Neural progenitor cell (in vitro differentiated cells): ENCODE data around the gene GAS5.

Experiments used
- EZH2 ChIP-seq: fragments of 200-600 bp; sonication (generic); IDR thresholded peaks from 2 replicates; pipeline ENCODE4 v1.6.1; 2017; ENCODE audit warnings: antibody characterized with exemption, mild to moderate bottlenecking, moderate library complexity
- EZH2phosphoT487 ChIP-seq: fragments of 200-600 bp; sonication (generic); IDR thresholded peaks from 2 replicates; pipeline ENCODE4 v1.6.1; 2017; ENCODE audit warnings: antibody characterized with exemption
- TF ChIP-seq, protein P1 (sequence below): fragments of 200-600 bp; sonication (generic); IDR thresholded peaks from 2 replicates; pipeline ENCODE4 v1.5.1; 2017; ENCODE audit warnings: antibody characterized with exemption, mild to moderate bottlenecking

DNA sequence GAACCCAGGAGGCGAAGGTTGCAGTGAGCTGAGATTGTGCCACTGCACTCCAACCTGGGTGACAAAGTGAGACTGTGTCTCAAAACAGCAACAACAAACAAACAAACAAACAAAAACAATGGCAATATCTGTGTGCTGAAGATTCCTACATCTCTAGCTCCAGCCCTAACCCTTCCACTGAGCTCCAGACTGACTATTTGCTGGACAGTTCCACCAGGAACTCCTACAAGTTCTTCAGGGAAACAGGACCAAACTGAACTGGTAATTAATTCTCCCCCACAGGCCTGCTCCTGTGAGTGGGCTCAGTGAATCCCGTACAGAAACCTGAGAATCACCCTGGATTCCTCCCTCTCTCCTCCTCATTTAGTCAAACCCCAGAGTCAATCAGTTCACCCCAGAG is 47.8 kb upstream of the GAS5 start:
- TF ChIP-seq, protein P1, sequence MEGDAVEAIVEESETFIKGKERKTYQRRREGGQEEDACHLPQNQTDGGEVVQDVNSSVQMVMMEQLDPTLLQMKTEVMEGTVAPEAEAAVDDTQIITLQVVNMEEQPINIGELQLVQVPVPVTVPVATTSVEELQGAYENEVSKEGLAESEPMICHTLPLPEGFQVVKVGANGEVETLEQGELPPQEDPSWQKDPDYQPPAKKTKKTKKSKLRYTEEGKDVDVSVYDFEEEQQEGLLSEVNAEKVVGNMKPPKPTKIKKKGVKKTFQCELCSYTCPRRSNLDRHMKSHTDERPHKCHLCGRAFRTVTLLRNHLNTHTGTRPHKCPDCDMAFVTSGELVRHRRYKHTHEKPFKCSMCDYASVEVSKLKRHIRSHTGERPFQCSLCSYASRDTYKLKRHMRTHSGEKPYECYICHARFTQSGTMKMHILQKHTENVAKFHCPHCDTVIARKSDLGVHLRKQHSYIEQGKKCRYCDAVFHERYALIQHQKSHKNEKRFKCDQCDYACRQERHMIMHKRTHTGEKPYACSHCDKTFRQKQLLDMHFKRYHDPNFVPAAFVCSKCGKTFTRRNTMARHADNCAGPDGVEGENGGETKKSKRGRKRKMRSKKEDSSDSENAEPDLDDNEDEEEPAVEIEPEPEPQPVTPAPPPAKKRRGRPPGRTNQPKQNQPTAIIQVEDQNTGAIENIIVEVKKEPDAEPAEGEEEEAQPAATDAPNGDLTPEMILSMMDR, result no peak
- no peak for TF ChIP-seq EZH2
- TF ChIP-seq EZH2phosphoT487, result no peak
